GM19043 (cell line): ENCODE data around the gene EEPD1.

ENCODE experiments used
- ATAC-seq: cut with Tn5 transposase; IDR thresholded peaks from one replicate; pipeline ENCODE4 v1.9.1; 2021; ENCODE audit warnings: low read depth; ENCODE audit not compliant: unreplicated experiment

EEPD1 gene

DNA sequence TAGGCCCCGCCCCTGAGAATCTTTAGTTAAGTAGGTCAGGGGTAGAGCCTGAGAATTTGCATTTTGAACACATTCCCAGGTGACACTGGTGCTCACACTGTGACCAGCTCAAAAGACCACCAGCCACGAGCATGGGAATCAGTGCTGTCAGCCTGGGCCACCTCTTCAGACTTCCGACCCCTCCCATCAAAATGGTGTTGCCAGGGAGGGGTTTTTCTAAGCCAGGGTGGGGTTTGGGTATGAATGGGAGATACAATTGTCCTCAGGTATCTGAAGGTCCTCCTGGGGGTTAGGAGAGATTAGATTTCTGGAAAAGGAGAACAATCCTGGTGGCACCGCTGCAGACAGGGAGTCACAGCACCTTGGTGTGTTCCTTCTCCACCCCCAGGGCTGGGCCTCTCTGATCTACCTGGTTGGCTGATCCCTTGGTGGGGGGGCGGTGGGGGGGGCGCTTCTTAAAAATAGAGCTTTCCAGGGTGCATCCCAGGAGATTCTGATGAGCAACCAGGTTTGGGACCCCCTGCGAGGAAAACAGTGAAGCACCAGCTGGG lies 125.1 kb downstream of the EEPD1 start:
- no peak for ATAC-seq

DNA sequence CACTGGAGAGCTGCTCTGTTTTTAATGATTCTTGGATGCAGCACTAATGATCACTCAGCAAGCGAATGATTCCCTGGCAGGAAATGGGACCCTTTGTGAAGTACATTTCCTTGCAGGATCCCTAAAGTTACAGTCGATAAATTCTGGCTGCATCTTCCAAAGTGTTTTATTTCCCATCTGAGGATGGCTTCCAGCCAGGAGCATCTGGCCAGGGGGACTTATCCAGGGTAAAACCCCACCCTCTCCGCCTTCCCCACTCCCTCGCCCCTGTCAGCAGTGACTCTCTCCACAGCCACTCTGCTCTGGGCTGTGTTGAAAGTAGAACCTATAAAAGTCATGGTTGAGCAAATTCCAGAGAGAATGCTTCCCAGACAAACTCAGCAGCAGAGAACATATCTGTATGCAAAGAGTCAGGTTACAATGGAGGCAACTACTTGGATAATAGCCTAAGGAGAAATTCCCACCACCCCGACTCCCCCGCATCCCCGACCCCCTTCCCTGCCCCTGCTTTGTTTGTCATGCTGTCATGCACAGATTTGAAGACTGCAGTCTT lies 125.6 kb downstream of the EEPD1 start:
- no peak for ATAC-seq

DNA sequence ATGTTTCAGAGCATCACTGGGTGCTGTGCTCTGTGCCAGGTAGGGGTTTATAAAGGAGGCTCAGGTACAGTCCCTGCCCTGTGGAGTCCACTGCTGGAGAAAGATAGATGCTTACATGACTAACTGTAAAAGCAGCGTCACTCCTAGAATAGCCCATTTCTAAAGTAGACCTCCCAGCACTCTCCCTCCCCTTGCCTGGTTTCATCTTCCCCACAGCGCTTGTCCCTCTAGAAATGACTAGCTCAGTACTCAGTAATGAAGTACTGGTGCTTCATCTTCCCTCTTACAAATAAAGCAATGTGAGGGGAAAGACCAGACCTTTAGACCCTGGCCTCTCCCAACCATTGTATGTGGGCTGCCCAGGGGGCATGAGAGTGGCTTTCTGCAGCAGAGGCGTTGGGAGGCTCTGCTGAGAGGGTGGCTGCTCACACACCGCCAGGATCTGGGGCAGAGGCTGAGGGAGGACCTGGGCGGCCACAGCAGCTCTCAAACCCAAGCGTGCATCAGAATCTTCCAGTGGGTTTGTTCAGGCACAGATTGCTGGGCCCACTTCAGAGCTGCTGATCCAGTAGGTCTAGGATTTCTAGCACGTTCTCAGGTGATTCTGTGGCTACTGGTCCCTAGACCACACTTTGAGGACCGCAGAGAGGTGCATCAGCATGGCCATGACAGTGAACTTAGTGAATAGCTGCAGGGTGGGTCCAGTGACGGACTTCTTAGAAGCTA lies 126.3 kb downstream of the EEPD1 start:
- peak; percentile 70 for ATAC-seq

DNA sequence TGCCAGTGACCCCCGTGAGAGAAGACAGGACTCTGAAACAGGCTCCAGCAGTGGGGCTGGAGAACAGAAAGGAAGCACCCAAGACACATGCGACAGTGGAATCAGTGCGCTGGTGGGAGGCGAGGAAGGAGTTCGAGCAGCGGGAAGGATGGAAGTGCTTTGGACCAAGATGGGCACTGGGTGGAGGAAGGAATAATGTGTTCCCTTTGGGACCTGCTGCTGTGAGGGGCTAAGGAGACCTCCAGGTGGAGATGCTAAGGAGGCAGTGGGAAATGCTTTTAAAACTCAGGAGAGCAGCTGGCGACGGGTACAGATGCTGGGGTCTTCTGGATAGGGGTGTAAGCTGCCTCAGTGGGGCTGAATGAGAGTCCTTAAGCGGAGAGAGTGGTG lies 126.9 kb downstream of the EEPD1 start:
- ATAC-seq, result no peak

DNA sequence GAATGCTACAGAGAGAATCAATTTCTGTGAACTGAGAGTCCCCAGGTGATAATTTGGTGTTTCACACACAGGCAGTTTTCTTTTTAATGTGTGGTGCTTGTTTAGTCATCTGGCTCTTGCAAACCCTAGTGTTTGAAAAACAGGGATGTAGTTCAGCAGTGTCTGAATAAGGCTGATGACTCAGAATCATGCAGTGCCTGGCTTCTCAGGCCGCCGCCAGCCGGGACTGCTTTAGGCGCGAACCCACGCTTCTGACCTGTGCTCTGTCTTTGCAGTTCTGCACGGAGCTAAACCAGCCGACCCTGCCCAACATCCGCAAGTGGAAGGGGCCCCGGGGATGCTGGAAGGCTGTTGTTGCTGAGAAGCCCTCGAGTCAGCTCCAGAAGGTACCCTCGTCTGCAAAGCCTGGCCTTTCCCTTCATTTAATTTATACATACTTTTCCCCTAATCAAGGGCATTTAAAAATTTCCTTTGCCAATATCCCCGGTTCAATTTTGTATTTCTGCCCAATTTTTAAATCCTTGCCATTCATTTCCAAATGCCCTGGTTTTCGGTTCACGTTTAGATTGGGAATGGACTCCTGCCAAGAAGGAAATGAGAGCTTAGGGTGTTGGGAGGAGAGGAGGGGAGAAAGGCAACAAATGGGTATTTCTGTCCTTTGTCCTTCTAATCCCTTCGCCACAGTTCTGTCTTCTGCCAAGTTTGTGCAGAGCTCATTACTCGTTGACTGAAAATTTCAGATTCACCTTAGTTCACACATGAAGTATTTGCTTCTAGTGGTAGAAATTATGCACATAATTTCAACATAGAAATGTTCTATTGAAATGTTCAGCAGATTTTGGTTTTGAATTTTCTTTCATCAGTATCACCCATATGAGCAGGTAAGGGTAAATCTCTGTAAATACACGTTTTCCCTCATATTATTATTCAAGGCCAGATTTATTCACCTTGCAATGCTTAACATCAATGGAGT lies 128.1 kb downstream of the EEPD1 start:
- no peak for ATAC-seq

DNA sequence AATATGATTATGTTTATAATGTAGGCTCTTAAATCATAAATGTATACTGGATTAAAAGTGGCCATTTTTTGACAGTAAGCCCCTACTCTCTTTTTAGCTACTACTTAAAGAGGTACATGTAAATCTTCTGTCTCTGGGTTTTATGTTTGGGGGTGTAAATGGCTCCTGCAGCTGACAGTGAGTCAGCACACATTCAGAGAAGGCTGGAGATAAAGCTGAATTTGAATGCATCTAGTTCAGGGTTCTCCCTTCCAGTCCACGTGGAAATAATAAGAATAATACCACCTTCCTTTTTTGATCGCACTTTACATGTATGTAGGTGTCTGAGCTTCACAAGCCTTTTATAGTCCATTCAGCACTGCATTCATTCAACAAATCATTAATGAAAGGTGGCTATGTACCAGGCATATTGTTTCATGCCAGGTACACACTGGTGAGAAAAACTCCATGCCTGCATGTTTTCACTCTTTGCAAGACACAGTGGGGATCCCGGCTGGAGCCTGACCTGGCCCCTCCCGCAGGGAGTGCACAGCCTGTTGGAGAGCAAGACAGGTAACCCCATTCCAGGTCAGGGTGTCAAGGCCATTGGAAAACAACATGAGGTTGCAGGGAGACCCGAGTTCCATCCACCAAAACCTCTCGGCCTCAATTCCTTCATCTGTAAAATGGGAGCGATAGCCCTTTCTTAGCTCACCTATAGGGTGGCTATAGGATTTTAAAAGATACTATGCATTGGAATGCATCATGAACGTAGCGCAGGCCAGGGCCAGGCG lies 129.1 kb downstream of the EEPD1 start:
- ATAC-seq, result no peak

DNA sequence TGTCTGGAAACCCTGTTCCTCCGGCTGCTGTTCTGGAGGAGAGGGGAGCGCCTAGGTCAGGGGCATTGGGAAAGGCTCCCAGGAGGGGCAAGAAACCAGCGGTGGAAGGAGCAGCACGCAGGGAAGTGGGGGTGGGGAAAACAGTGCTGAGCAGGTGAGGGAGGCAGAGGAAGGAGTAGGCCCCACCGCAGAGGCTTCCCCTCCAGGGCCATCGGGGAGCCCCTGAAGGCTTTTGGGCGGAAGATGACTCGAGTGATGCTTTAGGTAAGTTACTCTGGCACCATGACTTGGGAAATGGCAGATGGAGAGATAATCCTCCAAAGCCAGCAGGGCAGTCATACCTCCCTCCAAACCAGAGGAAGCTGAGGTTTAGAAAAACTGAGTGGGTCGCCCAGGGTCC lies 130.1 kb downstream of the EEPD1 start:
- no peak for ATAC-seq

DNA sequence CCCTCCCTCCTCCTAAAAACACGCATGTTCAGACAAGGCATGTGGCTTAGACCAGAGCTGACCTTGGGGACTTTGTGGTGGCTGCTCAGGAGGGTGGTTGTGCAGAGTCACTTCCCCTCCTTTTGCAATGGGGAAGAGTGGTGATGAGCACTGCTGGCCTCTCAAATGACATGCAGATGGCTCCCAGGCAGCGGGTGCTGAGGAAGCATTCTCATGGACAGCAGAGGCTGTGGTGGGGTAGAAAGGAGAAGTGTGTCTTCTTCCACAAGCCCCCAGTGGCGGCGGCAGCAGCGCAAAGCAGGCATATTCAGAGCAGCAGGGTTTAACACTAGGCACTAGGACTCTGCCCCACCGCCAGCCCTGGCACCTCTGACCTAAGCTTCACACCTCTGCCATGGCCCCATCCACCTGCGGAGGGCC lies 130.7 kb downstream of the EEPD1 start:
- ATAC-seq, result peak; percentile 35

DNA sequence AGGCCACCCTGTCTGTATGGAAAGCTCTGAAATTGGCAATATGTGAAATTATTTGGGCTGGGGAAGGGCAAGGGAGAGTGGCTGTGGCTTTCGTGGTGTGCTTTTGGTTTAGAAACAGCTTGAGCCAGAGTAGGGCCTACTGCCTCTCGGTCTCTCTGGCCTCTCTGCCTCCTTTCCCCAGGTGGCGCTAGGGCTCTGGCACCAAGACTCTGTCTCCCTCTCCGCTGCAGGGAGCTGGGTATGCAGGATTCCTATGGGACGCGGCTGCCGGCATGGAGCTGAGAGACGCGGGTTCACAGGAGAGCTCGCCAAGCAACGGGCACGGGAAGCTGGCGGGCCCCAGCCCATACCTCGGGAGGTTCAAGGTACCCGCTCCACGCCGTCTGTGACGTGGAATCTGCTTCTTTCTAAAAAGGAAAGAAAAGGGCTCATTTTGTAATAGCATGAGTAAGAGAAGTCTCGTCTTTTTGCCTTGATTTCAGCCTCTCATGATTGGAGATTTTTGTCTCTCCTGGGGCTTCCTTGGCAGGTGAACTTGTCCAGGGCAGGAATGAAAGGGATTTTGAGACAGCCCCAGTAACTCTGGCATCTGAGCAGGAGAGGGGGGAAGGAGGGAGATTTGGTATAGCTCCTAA lies 131.5 kb downstream of the EEPD1 start:
- no peak for ATAC-seq

DNA sequence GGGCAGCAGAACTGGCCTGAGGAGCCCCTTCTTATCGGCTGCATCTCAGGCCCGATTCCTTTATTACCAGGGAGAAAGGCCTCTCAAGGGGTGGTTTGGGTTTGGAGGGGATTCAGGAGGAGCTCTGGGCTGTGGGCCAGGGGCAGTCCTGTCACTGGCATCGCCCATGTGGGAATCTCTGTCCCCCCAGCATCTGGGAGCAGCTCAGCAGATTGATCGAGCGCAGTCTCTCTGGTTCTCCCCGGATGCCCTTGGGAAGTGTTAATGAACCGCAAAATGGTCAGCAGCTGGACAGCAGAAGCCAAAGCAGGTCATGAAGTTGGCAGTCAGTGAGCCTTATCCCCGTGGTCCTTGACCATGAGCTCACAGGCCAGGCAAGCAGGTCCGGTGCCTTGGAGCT lies 132.2 kb downstream of the EEPD1 start:
- ATAC-seq, result no peak

DNA sequence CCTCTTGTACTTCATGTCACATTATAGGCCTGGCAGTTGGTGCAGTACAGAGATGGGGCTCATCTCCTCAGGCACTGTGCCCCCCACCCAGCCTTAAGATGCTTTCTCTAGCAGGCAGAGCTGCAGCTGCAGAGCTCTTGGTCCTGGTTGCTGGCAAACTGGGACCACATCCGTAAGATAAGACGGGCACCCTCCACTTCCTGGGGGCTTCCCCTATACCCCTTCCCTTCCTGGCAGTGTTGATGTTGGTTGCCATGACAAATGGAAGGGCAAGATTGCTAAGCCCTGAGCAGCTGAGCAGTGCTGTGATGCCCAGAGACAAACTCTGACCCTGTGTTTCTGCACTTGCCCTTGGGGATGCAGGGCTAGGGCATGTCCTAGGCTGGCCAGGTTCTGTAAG lies 133.2 kb downstream of the EEPD1 start:
- no peak for ATAC-seq

DNA sequence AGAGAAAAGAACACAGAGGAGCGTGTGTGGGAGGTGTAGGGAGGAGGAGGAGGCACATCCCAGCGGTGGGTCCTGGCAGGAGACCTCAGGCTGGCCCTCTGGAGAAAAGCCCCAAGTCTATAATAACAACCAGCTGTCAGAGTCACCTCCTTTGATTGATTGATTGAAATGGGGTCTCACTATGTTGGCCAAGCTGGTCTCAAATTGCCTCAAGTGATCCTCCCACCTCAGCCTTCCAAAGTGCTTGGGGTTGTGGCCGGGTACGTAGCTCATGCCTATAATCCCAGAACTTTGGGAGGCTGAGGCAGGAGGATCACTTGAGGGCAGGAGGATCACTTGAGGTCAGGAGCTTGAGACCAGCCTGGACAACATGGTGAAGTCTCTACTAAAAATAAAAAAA lies 133.6 kb downstream of the EEPD1 start:
- ATAC-seq, result no peak

DNA sequence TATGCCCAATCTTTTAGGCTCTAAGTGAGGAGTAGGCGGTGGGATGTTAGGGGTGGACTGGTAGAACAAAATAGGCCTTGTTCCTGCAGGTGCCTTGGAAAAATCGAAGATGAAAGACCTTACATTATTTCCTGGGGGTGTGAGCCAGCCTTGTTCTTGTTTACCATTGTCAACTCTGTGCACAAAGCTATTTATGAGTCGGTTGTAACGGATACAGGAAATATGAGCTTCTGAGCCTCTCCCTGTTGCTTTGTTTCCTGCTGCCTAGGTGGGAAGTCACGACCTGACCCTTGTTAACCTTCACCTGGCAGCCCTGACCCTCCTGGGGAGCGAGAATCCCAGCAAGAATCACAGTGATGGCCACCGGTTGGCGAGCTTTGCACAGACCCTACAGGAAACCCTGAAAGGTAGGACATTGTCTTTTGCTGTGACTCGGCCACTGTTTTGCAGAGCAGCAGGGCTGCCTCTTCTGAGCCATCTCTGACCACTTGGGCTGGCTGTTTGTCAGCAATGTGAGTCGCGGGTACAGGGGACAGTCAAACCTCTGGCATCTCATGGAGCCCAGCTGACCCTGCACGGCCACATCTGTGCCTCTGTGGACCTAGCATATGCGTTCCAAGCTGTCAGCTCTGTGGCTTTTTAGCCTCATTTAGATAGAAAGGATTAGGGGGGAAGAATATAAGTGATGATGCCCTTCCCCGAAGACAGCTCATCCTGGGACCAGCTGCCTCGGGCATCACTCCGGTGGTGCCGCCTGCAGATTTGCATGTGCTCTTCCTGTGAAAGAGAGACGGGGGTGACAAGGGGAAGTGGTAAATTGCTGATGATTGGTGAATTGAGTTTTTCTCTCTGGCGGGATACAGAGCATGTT lies 134.6 kb downstream of the EEPD1 start:
- ATAC-seq, result no peak

DNA sequence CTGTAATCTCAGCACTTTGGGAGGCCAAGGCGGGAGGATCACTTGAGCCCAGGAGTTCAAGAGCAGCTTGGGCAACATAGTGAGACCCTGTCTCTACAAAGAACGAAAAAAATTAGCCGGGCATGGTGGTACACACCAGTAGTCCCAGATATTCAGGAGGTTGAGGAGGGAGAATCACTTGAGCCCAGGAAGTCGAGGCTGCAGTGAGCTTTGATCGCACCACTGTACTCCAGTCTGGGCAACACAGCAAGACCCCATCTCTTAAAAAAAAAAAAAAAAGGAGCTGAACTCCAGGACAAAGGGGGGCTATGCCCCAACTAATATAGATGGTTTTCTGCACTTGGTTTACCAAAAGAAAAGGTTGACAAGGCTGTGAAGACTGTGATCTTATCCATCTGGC lies 135.4 kb downstream of the EEPD1 start:
- no peak for ATAC-seq

DNA sequence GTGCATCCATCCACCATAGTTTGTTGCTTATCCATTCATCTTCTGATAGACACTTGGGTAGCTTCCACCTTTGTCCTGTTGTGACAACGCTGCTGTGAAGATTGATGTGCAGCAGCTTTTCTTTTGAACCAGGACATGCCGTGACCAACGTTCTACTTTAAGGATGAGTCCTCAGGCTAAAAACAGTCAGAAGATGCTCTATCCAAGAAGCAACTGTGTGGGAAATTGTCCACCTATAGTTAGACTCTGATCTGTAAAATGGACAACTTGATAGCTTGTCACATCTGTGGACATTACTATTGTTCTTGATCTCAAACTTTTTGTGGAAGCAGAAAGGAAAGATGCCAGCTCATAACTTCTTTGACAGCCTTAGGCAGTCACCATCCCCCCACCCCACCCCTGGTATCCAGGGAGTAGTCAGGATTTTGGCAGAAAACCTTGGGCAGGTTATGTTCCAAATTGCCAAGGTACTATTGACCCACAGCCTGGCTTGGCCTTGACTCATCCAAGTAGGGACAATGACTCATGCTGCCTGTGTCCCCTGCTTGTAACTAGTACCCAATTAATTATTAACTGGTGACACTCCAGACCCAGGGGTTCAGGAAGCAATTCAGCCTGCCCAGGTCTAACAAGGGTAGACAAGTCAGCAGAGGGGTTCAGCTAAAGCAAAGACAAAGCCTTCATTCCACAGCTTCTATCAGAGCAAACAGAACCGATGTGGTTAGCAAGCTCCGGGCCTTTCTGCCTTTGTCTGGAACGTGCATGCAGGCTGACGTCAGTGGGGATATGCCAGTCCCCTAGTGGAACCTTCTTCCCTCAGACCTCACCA lies 137.0 kb downstream of the EEPD1 start:
- ATAC-seq, result no peak

DNA sequence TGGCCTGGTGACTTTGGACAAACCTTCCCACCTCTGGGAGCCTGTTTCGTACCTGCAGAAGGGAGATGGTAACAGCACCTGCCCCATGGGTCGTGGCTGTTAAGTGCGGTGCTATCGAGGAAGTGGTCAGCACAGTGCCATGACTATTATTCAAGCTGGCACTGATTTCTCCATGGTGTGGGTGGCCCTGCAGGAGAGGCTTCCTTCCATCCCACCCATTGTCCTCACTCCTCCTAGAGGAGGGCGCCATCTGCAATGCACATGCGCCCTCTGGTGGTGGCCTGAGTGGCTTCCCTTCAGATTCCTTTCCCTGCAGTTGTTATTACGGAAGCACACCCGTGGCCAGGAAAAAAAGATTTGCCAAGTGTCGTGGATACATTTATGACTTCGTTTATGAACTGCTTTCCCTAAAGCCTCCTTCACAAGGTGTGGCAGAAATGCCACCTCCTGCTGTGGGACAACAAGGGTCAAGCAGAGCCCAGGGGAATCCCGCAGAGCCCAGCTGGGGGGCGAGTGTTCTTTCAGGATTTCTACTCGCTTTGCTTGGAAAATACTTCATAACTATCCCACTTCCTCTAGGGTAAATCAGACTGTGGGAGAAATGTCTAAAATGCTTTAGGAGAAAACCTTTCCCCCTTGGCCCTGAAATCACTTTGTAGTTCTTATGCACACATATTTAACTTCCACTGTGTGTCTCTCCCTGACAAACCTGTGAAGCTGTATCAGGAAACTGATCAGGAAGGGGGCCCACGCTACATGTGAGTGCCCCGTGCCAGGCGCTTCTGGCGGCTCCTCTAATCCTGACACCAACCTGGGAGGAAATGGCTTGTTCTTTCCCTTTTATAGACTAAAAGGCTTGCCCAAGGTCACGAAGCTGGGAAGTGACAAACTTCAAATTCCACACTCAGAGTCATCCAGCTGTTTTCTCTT lies 138.6 kb downstream of the EEPD1 start:
- ATAC-seq, result peak; percentile 44

DNA sequence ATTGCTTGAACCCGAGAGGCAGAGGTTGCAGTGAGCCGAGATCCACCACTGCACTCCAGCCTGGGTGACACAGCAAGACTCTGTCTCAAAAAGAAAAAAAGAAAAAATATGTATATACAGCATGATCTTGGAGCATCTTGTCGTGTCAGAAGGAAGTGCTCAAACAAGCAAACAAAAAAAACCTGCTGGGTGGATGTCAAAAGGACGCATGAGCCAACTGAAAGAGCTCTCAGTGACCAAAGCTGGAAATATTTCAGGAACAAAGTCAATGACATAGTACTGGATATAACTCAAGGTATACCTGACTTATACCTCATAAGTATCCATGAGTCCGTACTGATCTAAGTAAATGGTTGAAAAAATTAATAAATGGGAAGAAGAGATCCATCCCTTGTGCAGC lies 142.0 kb downstream of the EEPD1 start:
- ATAC-seq, result no peak
